HG03571 (cell line): ENCODE data around the gene TAX1BP3.

Experiments
- ATAC-seq: cut with Tn5 transposase; IDR thresholded peaks from one replicate; pipeline ENCODE4 v1.9.1; 2021; ENCODE audit not compliant: unreplicated experiment

The TAX1BP3 gene

GRCh38 chr17:3630781-3631180, 37.6 kb downstream of the TAX1BP3 start:
- ATAC-seq = no peak

- no peak for ATAC-seq
Measured at GRCh38 chr17:3627769-3628167, 40.6 kb downstream of the TAX1BP3 start.

- ATAC-seq = no peak
Measured at GRCh38 chr17:3626831-3627768, 41.3 kb downstream of the TAX1BP3 start.

DNA sequence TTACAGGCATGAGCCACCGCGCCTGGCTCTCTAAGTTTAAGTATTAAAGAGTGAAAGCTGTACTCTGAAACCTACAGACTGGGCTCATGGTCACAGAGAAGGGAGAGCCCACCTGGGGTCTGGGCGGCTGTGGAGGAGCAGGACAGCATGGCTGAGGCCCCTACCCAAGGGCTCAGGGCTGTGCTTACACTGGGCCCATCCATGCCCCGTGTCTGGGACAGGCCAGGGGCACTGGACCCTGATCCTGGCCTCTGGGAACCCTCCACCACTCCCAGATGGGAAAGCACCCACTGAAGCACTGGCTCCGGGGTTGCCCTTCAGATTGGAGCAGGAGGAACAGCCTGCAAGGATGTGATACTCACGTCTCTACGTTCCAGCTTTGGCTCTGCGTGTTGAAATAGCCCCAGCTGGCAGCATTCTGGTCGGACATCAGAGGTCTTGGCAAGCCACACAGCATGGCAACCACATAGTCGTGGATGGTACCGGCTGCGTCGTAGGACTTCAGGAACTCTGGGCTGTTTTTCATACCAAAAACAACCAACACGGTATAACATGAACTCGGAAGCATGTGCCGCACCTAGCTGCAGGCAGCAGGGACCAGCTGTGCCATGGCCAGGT, 45.3 kb downstream of the TAX1BP3 start:
- ATAC-seq = no peak

GRCh38 chr17:3621146-3621720, 47.1 kb downstream of the TAX1BP3 start:
- ATAC-seq = no peak

GRCh38 chr17:3615160-3615870, 53.1 kb downstream of the TAX1BP3 start:
- ATAC-seq = no peak

GRCh38 chr17:3613124-3613523, 55.3 kb downstream of the TAX1BP3 start:
- no peak for ATAC-seq
